K562 (cell line): ENCODE measurements around the gene MYMX. TPM values are rescaled to one million over a fixed set of nuclear protein-coding genes. Genes with fewer than 3 reads are reported as not detected.

Experiments
- ATF4 ChIP-seq: fragments of 450-650 bp; formaldehyde crosslinking; IDR thresholded peaks from 2 replicates; pipeline ENCODE4 v1.4.0; 2022; ENCODE audit warnings: mild to moderate bottlenecking, moderate library complexity
- CEBPG ChIP-seq, 3 experiments: fragments of 200-800 bp in 1 of 3; sonication (Bioruptor generic) in 1 of 3; sonication (generic) in 1 of 3; formaldehyde crosslinking in 1 of 3; IDR thresholded peaks in 2 of 3; conservative IDR thresholded peaks in 1 of 3; 2 replicates each; pipeline versions ENCODE4 v1.6.1 to v1.8.0; 2016 to 2022; ENCODE audit warnings: missing compliant biosample characterization in 2 of 3, missing genetic modification characterization in 2 of 3, mild to moderate bottlenecking in 1 of 3, missing genetic modification reagents in 1 of 3
- COPS2 ChIP-seq: fragments of 450-650 bp; conservative IDR thresholded peaks from 2 replicates; pipeline ENCODE4 v1.6.1; 2016; ENCODE audit warnings: mild to moderate bottlenecking, moderate library complexity
- ERF ChIP-seq: fragments of 450-650 bp; formaldehyde crosslinking; IDR thresholded peaks from 2 replicates; pipeline ENCODE4 v1.4.0; 2020; ENCODE audit warnings: mild to moderate bottlenecking, mixed read lengths
- NFIC ChIP-seq: fragments of 450-650 bp; IDR thresholded peaks from 2 replicates; pipeline ENCODE4 v1.6.1; 2017; ENCODE audit warnings: mild to moderate bottlenecking, inconsistent platforms
- PHB ChIP-seq: fragments of 250-450 bp; sonication (Bioruptor Pico); IDR thresholded peaks from 2 replicates; pipeline ENCODE4 v1.5.0; 2021
- POLR2AphosphoS5 ChIP-seq: IDR thresholded peaks from 2 replicates; pipeline ENCODE4 v1.6.1; 2011; ENCODE audit warnings: mild to moderate bottlenecking, low read depth, low read length, moderate library complexity; ENCODE audit not compliant: control insufficient read depth, insufficient read depth
- RBM34 ChIP-seq: fragments of 200-400 bp; formaldehyde crosslinking; IDR thresholded peaks from 2 replicates; pipeline ENCODE4 v1.6.1; 2018; ENCODE audit warnings: low read length, borderline replicate concordance; ENCODE audit not compliant: insufficient read depth
- SRSF1 ChIP-seq: fragments of 200-400 bp; formaldehyde crosslinking; IDR thresholded peaks from 2 replicates; pipeline ENCODE4 v1.6.1; 2017; ENCODE audit warnings: mild to moderate bottlenecking, low read depth, low read length, moderate library complexity
- THRAP3 ChIP-seq: fragments of 450-650 bp; IDR thresholded peaks from 2 replicates; pipeline ENCODE4 v1.6.1; 2016; ENCODE audit warnings: mild to moderate bottlenecking, inconsistent platforms, borderline replicate concordance
- ZBTB1 ChIP-seq: sonication (generic); formaldehyde crosslinking; IDR thresholded peaks from 2 replicates; pipeline ENCODE4 v1.8.1; 2023; ENCODE audit warnings: missing genetic modification reagents, low read depth, mild to moderate bottlenecking, borderline replicate concordance
- ZNF133 ChIP-seq: fragments of 250-450 bp; sonication (Bioruptor Pico); IDR thresholded peaks from 2 replicates; pipeline ENCODE4 v1.4.0; 2020; ENCODE audit warnings: mild to moderate bottlenecking
- ZNF175 ChIP-seq: fragments of 200-800 bp; sonication (Bioruptor generic); IDR thresholded peaks from 2 replicates; pipeline ENCODE4 v1.6.1; 2016; ENCODE audit warnings: low read depth, mild to moderate bottlenecking, missing genetic modification characterization, missing compliant biosample characterization
- ZNF407 ChIP-seq: fragments of 450-650 bp; IDR thresholded peaks from 2 replicates; pipeline ENCODE4 v1.6.1; 2016; ENCODE audit warnings: low read depth
- ZNF639 ChIP-seq, 2 experiments: fragments of 200-800 bp in 1 of 2; sonication (Bioruptor generic) in 1 of 2; sonication (generic) in 1 of 2; formaldehyde crosslinking in 1 of 2; IDR thresholded peaks in 1 of 2; conservative IDR thresholded peaks in 1 of 2; 2 replicates each; pipeline versions ENCODE4 v1.5.0 to v1.6.1; 2016 to 2020; ENCODE audit warnings: missing compliant biosample characterization in 1 of 2, missing genetic modification characterization in 1 of 2, missing genetic modification reagents in 1 of 2
- polyA plus RNA-seq, 8 experiments: library from polyadenylated mRNA; depleted of rRNA in 4 of 8; stranded (reverse) in 5 of 8; unstranded in 3 of 8; fragments of >200 nt; fragmentation: Nextera tagmentation in 2 of 8; fragmentation: Illumina TruSeq in 1 of 8; extraction: Ambion mirVana in 2 of 8; extraction: Trizol in 1 of 8; gene quantifications; 2 replicates each; pipeline versions ENCODE4 v1.2.1 to v1.2.3, GENCODE V29; 2011 to 2014; ENCODE audit warnings: inconsistent platforms in 1 of 8, missing spikeins in 1 of 8
- total RNA-seq, 7 experiments: library from RNA; depleted of rRNA in 6 of 7; stranded (reverse); fragments of >200 nt in 6 of 7; fragmentation: Illumina TruSeq in 2 of 7; extraction: Trizol in 2 of 7; gene quantifications; 2 replicates each; pipeline versions ENCODE4 v1.2.1 to v1.2.3, GENCODE V29; 2011 to 2021; ENCODE audit warnings: low replicate concordance in 1 of 7

MYMX gene
- total and polyA plus RNA-seq, 9 of the 15 experiments (the other 6 are each of a cell fraction or from before 2014, with no cell fraction given) = 0.12 TPM; not detected in 8

GRCh38 chr6:44250067-44250717, 33.5 kb downstream of the MYMX start (continued):
- no peak for TF ChIP-seq ZNF407
- TF ChIP-seq ERF = no peak
- TF ChIP-seq NFIC = peak; percentile 14; the same call in 1 of the 2 replicates
- no peak for TF ChIP-seq SRSF1
- TF ChIP-seq RBM34 = no peak
- 0 out of 2 replicates have a peak, but pooled peaks have one; percentile 25 for TF ChIP-seq PHB (CRISPR knock-in tag)
- 0 out of 2 replicates have a peak, but pooled peaks have one; percentile 26 for TF ChIP-seq CEBPG (CRISPR knock-in tag; IDR thresholded peaks at IDR 0.05)
- TF ChIP-seq CEBPG (tag; conservative IDR thresholded peaks at IDR 0.05 in 1 of 2, IDR thresholded peaks at IDR 0.05 in 1 of 2) = peak in 1 of 2 experiments; percentile 17; a peak in 1 of 4 replicates
- no peak for TF ChIP-seq ZNF133
- TF ChIP-seq THRAP3 = 0 out of 2 replicates have a peak, but pooled peaks have one; percentile 5
- TF ChIP-seq ZBTB1 = no peak
- no peak for TF ChIP-seq ZNF639 (CRISPR knock-in tag; conservative IDR thresholded peaks at IDR 0.05 in 1 of 2, IDR thresholded peaks at IDR 0.05 in 1 of 2)
- TF ChIP-seq ATF4 (CRISPR knock-in tag) = no peak
- TF ChIP-seq POLR2AphosphoS5 = peak; percentile 43
- TF ChIP-seq ZNF175 (CRISPR knock-in tag) = no peak
- TF ChIP-seq COPS2 = no peak
